ENCODE measurements around the gene EAF1.
"Not testable (repeated sequence)": the region's sequence is repeated elsewhere in the genome, so short reads cannot be mapped to it uniquely, and the experiment has no call there.

EAF1 gene

DNA sequence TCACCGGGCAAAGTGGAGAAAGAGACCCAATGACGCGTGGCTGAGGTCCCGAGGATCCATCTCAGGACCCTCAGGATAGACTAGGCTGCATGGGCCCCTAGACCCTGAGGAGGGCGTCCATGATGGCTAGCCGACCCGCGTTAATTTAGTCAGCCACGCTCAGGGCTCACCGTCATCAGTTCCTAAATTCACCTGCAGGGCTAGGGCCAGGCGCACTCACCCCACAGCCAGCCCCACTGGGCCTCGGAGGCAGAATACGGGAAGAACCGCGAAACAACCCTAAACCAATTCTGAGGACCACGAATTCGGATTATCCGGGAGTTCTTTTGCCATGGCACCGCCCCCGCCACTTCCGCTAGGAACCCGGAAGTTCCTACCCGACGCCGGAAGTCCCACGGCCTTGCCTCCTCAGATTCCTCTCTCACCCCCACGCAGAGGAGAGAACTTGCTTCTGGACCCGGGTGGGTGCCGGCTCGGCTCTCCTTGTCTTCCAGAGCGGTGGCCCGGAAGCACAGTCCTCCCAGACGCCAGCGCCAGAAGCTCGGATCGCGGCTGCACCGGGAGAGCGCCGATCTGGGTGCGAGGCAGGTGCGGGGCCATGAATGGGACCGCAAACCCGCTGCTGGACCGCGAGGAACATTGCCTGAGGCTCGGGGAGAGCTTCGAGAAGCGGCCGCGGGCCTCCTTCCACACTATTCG lies at the start of gene EAF1, which contains the start of gene METTL6:
Gene EAF1 (plus strand): TSS at position 417 of the 699 bp plus-strand sequence. CDS start 182 bp downstream, at position 599.
Gene METTL6 (minus strand): TSS at position 363 of the 699 bp plus-strand sequence. CDS start 1,033 bp downstream, outside the sequence.
- DNase-seq = peak; percentile 68

- DNase-seq = peak; percentile 70
Measured at GRCh38 chr3:15377961-15378791, 49.2 kb upstream of the EAF1 start.

GRCh38 chr3:15380980-15381890 lies 46.2 kb upstream of the EAF1 start:
- no peak for DNase-seq

- DNase-seq = no peak
Measured at GRCh38 chr3:15382405-15382923, 44.9 kb upstream of the EAF1 start.

GRCh38 chr3:15384510-15385237 lies 42.7 kb upstream of the EAF1 start:
- DNase-seq = no peak

DNA sequence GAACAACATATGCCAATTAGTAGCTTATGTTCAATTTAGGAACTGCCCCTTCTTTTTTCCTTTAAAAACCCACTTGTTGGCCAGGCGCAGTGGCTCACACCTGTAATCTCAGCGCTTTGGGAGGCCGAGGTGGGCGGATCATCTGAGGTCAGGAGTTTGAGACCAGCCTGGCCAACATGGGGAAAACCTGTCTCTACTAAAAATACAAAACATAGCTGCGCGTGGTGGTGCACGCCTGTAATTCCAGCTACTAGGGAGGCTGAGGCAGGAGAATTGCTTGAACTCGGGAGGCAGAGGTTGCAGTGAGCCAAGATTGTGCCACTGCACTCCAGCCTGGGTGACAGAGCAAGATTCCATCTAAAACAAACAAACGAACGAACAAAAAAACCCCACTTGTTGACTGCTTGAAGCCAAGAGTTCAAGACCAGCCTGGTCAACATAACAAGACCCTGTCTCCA lies 42.1 kb upstream of the EAF1 start:
- not testable (repeated sequence) for DNase-seq

- DNase-seq = no peak
Measured at GRCh38 chr3:15385901-15386653, 41.3 kb upstream of the EAF1 start.

GRCh38 chr3:15386654-15386955 lies 40.8 kb upstream of the EAF1 start:
- not testable (repeated sequence) for DNase-seq

DNA sequence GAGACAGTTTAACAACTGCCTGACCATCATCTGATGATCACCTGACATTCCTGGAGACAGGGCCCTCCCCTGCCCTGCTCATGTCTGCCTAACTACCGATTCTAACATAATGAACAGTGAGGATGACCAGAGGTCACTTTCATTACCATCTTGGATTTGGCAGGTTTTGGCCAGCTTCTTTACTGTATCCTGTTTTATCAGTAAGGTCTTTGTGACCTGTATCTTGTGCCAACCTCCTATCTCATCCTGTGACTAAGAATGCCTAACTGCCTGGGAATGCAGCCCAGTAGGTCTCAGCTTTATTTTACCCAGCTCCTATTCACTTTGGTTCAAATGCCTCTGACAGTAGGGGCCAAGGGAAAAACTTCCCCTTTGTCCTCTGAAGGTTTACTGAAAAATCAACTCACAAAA lies 40.2 kb upstream of the EAF1 start:
- DNase-seq = no peak

GRCh38 chr3:15387735-15388134 lies 39.7 kb upstream of the EAF1 start:
- DNase-seq = no peak

GRCh38 chr3:15388335-15388734 lies 39.1 kb upstream of the EAF1 start:
- not testable (repeated sequence) for DNase-seq

DNA sequence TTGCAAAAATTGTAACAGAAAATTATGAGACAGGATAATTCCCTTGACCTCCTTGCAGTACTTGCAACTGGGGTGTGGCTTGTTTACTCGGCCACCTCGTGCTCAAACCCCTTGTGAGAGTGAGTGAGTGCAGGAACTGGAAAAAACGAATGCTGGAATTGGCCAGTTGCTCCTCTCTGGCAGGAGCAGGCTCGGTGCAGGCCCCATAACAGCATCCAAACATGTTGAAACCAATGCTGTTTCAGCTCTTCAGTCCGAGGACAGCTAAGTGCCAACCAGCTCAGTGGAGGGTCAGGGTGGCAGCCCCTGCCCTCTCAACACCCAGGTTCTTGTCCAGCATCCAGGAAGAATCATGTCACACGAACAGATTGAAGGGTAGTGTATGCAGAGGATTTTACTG lies 36.9 kb upstream of the EAF1 start:
- DNase-seq = no peak

DNA sequence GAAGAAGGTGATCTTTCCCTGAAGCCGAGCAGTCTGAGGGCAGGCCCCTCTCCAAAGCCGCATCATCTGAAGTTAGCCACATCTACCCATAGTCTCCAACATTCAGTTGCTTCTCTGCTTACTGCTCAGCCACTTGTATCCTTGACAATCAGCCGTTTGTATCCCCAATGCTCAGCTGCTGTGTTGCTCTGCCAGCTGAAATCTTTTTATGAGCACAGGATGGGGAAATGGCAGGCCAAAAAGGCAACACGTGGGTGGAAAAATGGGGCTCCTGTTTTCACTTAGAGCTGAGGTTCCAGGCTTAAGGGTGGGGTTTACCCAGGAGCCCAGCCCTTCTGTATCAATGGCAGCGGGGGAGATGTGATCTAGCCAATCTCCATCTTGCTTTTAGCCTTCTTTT lies 36.4 kb upstream of the EAF1 start:
- no peak for DNase-seq

DNA sequence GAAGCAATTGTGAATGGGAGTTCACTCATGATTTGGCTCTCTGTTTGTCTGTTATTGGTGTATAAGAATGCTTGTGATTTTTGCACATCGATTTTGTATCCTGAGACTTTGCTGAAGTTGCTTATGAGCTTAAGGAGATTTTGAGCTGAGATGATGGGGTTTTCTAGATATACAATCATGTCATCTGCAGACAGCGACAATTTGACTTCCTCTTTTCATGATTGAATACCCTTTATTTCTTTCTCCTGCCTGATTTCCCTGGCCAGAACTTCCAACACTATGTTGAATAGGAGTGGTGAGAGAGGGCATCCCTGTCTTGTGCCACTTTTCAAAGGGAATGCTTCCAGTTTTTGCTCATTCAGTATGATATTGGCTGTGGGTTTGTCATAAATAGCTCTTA lies 34.1 kb upstream of the EAF1 start:
- not testable (repeated sequence) for DNase-seq

DNA sequence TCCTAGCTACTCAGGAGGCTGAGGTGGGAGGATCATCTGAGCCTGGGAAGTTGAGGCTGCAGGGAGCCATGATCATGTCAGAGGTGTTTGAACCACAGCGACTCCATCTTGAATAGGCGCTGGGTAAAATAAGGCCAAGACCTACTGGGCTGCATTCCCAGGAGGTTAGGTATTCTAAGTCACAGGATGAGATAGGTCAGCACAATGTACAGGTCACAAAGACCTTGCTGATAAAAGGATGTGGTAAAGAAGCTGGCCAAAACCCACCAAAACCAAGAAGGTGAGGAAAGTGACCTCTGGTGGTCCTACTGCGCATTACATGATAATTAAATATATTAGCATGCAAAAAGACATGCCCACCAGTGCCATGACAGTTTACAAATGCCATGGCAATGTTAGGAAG lies 28.7 kb upstream of the EAF1 start:
- not testable (repeated sequence) for DNase-seq

DNA sequence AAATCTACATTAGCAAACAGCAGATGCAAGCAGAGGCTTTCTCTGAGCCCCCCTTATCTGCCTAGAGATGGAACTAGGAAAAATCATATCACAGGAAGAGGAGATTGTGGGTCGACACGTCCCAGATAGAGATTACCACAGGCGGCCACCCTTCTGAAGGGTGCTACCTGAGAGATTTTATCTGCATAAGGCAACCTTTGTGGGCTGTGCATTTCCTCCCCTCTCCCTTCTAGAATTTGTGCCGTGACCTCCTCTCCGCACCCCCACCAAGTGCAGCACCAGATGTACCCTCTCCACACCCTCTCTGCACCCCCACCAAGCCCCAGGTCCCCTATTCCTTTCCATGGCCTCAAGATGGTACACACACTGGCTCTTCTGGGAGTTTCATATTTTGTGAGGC lies 27.4 kb upstream of the EAF1 start:
- no peak for DNase-seq

- DNase-seq = no peak
Measured at GRCh38 chr3:15401936-15402335, 25.5 kb upstream of the EAF1 start.

GRCh38 chr3:15403495-15403894 lies 23.9 kb upstream of the EAF1 start:
- DNase-seq = no peak

DNA sequence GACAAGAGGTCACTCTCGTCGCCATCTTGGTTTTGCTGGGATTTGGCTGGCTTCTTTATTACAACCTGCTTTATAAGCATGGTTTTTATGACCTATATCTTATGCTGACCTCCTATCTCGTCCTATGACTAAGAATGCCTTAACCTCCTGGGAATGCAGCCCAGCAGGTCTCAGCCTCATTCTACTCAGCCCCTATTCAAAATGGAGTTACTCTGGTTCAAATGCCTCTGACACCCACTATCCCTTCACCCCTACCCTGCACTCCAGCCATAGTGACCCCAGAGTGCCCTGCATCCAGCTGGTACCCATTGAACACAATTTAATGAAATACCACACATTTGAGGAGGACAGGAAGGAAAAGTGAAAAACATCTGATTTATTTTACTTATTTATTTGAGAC lies 23.4 kb upstream of the EAF1 start:
- DNase-seq = no peak

- DNase-seq = no peak
Measured at GRCh38 chr3:15404767-15405166, 22.6 kb upstream of the EAF1 start.

DNA sequence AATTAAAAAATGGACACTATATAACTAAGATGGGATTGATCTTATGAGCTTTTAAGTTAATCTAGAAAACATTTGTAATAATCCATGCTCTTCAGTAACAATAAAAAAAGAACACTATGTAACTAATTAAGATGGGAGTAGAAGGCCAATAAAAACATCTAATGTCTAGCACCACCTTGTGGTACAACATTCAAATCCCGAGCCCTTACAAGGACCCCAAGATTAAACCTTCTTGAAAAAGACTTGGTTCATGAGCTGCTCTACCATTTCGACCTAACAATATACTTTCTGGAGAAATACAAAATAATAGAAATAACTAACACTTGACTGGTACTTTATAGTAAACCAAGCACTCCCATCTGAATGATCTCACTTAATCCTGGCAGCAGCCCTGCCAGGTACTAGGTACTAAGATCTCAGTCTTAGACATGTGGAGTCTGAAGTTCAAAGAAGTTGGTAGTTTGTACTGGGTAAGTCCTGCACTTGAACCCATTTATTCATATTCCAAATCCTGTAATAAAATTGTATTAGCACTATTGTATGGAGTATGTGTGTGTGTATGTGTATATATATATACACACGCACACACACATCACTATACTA lies 21.8 kb upstream of the EAF1 start:
- peak; percentile 53 for DNase-seq
